ENCODE data around the gene TMEM61.

DNA sequence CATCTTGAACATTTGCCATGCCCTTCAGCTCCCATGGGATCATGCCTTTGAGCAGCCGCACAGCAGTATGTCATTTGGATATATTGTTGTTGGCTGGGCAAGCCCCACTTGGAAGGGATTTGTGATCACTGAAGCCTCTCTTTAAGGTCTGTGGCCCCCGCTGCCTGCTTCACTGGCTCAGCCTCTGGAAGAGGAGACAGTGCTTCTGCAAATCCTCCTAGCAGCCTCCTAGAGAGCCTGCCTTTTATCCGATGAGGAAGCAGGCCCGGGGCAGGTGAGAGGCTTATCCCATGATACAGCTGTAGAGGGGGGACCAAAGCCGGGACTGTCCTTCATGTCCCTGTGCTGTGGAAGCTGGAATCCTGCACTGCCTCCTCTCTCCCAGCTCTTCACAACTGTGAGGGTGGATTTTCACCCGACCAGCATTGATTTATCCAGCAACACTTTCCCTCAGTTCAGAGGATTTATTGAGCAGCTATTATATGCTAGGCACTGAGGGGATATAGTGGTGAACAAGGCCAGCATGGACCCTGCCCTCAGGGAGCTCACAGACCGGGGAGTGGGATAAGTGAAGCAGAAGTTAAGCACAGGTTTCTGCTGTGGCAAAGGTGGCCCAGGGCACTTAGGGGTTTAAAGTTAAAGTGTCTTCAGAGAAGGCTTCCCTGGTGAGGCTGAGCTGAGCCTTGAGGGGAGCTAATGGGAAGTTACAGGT is 3.9 kb downstream of the TMEM61 start:
- TF ChIP-seq, protein P1, sequence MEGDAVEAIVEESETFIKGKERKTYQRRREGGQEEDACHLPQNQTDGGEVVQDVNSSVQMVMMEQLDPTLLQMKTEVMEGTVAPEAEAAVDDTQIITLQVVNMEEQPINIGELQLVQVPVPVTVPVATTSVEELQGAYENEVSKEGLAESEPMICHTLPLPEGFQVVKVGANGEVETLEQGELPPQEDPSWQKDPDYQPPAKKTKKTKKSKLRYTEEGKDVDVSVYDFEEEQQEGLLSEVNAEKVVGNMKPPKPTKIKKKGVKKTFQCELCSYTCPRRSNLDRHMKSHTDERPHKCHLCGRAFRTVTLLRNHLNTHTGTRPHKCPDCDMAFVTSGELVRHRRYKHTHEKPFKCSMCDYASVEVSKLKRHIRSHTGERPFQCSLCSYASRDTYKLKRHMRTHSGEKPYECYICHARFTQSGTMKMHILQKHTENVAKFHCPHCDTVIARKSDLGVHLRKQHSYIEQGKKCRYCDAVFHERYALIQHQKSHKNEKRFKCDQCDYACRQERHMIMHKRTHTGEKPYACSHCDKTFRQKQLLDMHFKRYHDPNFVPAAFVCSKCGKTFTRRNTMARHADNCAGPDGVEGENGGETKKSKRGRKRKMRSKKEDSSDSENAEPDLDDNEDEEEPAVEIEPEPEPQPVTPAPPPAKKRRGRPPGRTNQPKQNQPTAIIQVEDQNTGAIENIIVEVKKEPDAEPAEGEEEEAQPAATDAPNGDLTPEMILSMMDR (IDR thresholded peaks at IDR 0.05; ENCODE audit: low read depth, low read length), result no peak
- no peak for TF ChIP-seq EZH2phosphoT487 (IDR thresholded peaks at IDR 0.05; ENCODE audit: low read depth)

Measured in OCI-LY3 (cell line).